NCI-H187 (cell line): Measurements from ENCODE around the gene LAMA2.
"Not testable (repeated sequence)": the region's sequence is repeated elsewhere in the genome, so short reads cannot be mapped to it uniquely, and the experiment has no call there.

Experiments
- DNase-seq, 2 experiments: peaks; one replicate each; lab custom pipeline; 2025; lab: John Stamatoyannopoulos, UW

LAMA2 gene

GRCh38 chr6:129088481-129088880, 205.5 kb downstream of the LAMA2 start:
- not testable (repeated sequence) for DNase-seq

- DNase-seq, result no peak
Observed at GRCh38 chr6:129089357-129089756, 206.4 kb downstream of the LAMA2 start.

GRCh38 chr6:129094147-129094546, 211.2 kb downstream of the LAMA2 start:
- DNase-seq, result no peak

- DNase-seq, result no peak
Observed at GRCh38 chr6:129096651-129097290, 213.8 kb downstream of the LAMA2 start.

GRCh38 chr6:129098061-129098553, 215.2 kb downstream of the LAMA2 start:
- DNase-seq, result no peak

GRCh38 chr6:129099696-129100095, 216.8 kb downstream of the LAMA2 start:
- no peak for DNase-seq

GRCh38 chr6:129100164-129100563, 217.2 kb downstream of the LAMA2 start:
- no peak for DNase-seq

- no peak for DNase-seq
Observed at GRCh38 chr6:129102741-129103140, 219.8 kb downstream of the LAMA2 start.

- DNase-seq, result no peak
Observed at GRCh38 chr6:129104131-129104530, 221.2 kb downstream of the LAMA2 start.

GRCh38 chr6:129104560-129104959, 221.6 kb downstream of the LAMA2 start:
- DNase-seq, result no peak

GRCh38 chr6:129105035-129105434, 222.1 kb downstream of the LAMA2 start:
- no peak for DNase-seq

- no peak for DNase-seq
Observed at GRCh38 chr6:129105793-129106192, 222.9 kb downstream of the LAMA2 start.

GRCh38 chr6:129108337-129108736, 225.4 kb downstream of the LAMA2 start:
- no peak for DNase-seq

GRCh38 chr6:129110690-129111343, 227.9 kb downstream of the LAMA2 start:
- DNase-seq, result peak in 1 of 2 experiments; percentile 21

GRCh38 chr6:129111346-129111745, 228.4 kb downstream of the LAMA2 start:
- DNase-seq, result no peak

GRCh38 chr6:129111853-129112252, 228.9 kb downstream of the LAMA2 start:
- no peak for DNase-seq

GRCh38 chr6:129112591-129112990, 229.7 kb downstream of the LAMA2 start:
- no peak for DNase-seq

- no peak for DNase-seq
Observed at GRCh38 chr6:129113637-129114036, 230.7 kb downstream of the LAMA2 start.

GRCh38 chr6:129114636-129115391, 231.9 kb downstream of the LAMA2 start:
- DNase-seq, result no peak

- DNase-seq, result no peak
Observed at GRCh38 chr6:129115471-129115870, 232.5 kb downstream of the LAMA2 start.

- DNase-seq, result no peak
Observed at GRCh38 chr6:129117355-129117754, 234.4 kb downstream of the LAMA2 start.

- no peak for DNase-seq
Observed at GRCh38 chr6:129120856-129121638, 238.1 kb downstream of the LAMA2 start.
